Activated naive CD4-positive, alpha-beta T cell (primary cell): Measurements from ENCODE around the gene SLC27A2.

Experiments used
- DNase-seq, 4 experiments: peaks; one replicate each; lab custom pipeline; 2025; lab: John Stamatoyannopoulos, UW

SLC27A2 gene

DNA sequence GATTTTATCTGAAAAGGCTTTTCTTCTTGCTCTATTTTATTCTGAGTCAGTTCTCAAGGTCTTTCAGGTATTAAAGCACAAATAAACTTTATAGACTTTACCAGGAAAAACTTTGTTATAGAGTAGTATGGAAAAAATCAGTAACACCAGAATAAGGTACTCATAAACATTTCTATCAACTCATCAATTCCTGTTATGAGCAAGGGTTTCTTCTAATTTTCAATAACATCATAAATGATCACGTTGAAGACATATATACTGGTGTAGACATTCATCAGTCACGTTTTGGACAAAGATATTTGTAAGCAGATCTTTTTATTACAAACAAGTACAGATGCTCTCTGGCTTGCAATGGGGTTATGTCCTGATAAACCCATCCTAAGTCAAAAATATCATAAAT lies 93.1 kb downstream of the SLC27A2 start:
- DNase-seq: no peak

DNA sequence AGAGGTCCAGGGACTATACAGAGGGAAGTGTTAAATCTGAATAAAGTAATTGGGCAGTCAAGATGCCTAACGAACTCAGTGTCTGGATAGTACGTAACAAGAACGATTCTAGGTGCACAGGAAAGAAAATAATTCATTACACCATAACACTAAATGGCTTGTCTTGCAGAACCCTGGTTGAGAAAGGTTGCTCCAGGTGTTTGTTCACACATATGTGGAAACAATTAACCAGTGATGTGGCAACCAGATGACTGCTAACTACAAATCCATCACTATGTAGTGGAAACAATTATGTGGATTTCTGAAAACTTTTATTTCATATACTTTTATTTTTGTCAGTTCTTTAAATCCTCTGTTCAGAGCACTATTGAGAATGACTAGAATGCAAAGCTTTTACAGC lies 93.9 kb downstream of the SLC27A2 start:
- no peak for DNase-seq

DNA sequence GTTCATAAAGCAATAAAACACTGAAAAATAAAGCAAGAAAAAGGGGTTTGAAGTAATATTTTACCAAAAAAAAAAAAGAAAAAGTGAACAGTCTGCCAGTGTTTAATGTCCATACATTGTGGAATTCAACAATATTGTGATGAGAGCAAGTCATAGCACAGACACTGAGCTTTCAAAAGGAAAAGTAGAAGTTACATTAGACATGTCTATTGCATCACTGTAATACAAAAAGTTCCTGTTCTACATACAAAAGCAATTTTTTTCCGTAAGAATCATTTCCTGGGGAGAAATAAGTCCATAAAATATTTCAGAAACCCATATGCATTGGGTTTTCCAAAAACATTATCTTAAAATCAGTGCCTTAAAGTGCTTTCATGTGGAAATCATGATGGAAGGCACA lies 95.4 kb downstream of the SLC27A2 start:
- DNase-seq: no peak

DNA sequence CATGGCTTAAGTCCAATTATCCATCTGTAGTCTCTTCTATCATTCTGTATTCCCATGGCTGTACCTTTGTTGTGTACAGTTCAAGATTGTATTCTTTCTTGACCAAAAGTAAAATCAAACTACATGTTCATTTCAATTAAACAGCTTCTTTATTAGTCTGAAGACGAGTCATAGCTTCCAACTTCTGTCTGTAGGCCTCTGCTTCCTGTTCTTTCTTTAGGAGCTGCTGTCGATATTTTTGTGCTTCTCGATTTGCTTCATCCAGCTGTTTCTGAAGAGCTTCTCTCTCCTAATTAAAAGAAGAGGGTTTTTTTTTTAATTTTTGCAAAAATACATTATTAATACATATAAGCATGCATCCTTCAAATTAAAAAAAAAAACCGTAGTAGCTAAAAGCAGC lies 96.5 kb downstream of the SLC27A2 start:
- no peak for DNase-seq

DNA sequence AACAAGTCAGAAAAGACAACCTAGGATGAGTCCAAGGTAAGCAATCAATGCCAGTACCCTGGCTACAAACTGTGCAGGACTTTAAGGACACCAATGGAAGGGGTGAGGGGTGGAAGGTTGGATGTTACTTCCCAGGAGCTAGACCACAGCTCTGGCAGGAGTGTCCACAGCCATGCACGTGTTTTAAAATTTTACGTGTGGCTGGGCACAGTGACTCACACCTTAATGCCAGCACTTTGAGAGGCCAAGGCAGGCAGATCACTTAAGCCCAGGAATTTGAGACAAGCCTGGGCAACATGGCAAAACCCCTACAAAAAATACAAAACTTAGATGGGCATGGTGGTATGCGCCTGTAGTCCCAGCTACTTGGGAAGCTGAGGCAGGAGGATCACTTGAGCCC lies 98.3 kb downstream of the SLC27A2 start:
- DNase-seq: no peak

DNA sequence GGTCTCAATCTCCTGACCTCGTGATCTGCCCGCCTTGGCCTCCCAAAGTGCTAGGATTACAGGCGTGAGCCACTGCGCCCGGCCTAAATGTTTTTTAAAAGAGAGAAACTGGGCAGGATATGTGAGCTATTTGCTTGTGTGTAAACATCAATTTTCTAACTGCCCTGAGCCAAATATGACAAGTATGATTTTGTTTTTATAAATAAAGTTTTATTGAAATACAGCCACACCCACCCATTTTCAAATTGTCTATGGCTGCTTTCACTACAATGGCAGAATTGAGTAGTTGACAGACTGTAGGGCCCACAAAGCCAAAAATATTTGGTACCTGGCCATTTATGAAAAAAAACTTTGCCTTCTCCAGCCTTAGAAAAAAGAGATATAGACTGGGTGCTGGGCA lies 99.4 kb downstream of the SLC27A2 start:
- DNase-seq: no peak
